COLO668 (cell line): Measurements from ENCODE around the gene CLEC4E.
"Not testable (repeated sequence)": the region's sequence is repeated elsewhere in the genome, so short reads cannot be mapped to it uniquely, and the experiment has no call there.

Experiments used
- DNase-seq: peaks from one replicate; lab custom pipeline; 2025; ENCODE audit not compliant: unreplicated experiment; lab: John Stamatoyannopoulos, UW

The CLEC4E gene

GRCh38 chr12:8540831-8541230 is at the start of gene CLEC4E:
TSS of gene CLEC4E (minus strand) at chr12:8540905. CDS start at chr12:8540797, 108 bp downstream.
- not testable (repeated sequence) for DNase-seq

GRCh38 chr12:8589679-8590078 is 49.0 kb upstream of the CLEC4E start:
- no peak for DNase-seq

- not testable (repeated sequence) for DNase-seq
These were observed 43.8 kb upstream of the CLEC4E start for GRCh38 chr12:8584478-8584877.

GRCh38 chr12:8584004-8584403 is 43.3 kb upstream of the CLEC4E start:
- no peak for DNase-seq

- DNase-seq, result no peak
These were observed 40.5 kb upstream of the CLEC4E start for GRCh38 chr12:8581098-8581784.

- DNase-seq, result no peak
These were observed 37.2 kb upstream of the CLEC4E start for GRCh38 chr12:8577879-8578278.

- no peak for DNase-seq
These were observed 31.8 kb upstream of the CLEC4E start for GRCh38 chr12:8572507-8572906.

GRCh38 chr12:8566525-8566924 is 25.8 kb upstream of the CLEC4E start:
- no peak for DNase-seq

GRCh38 chr12:8566052-8566451 is 25.3 kb upstream of the CLEC4E start:
- DNase-seq, result not testable (repeated sequence)

- DNase-seq, result no peak
These were observed 24.0 kb upstream of the CLEC4E start for GRCh38 chr12:8564656-8565055.

GRCh38 chr12:8563356-8563755 is 22.7 kb upstream of the CLEC4E start:
- DNase-seq, result no peak

GRCh38 chr12:8562310-8562709 is 21.6 kb upstream of the CLEC4E start:
- DNase-seq, result no peak

GRCh38 chr12:8561011-8561410 is 20.3 kb upstream of the CLEC4E start:
- no peak for DNase-seq

- DNase-seq, result no peak
These were observed 19.0 kb upstream of the CLEC4E start for GRCh38 chr12:8559676-8560075.

GRCh38 chr12:8556531-8557097 is 15.9 kb upstream of the CLEC4E start:
- DNase-seq, result no peak

- no peak for DNase-seq
These were observed 13.9 kb upstream of the CLEC4E start for GRCh38 chr12:8554451-8555195.

GRCh38 chr12:8553088-8553627 is 12.5 kb upstream of the CLEC4E start:
- DNase-seq, result no peak

GRCh38 chr12:8549381-8549780 is 8.7 kb upstream of the CLEC4E start:
- DNase-seq, result no peak

- no peak for DNase-seq
These were observed 7.5 kb upstream of the CLEC4E start for GRCh38 chr12:8548192-8548591.

GRCh38 chr12:8547645-8548044 is 6.9 kb upstream of the CLEC4E start:
- no peak for DNase-seq

- DNase-seq, result no peak
These were observed 5.9 kb upstream of the CLEC4E start for GRCh38 chr12:8546591-8546990.

- DNase-seq, result peak; percentile 32
These were observed 3.6 kb upstream of the CLEC4E start for GRCh38 chr12:8544295-8544694.
